HEK293 (cell line): Measurements from ENCODE around the gene GALNS.

ENCODE experiments used
- HOXD13 ChIP-seq: sonication (generic); formaldehyde crosslinking; IDR thresholded peaks from 2 replicates; pipeline ENCODE4 v1.8.0; 2022; ENCODE audit warnings: missing genetic modification reagents, borderline replicate concordance
- IKZF3 ChIP-seq: fragments of 450-650 bp; IDR thresholded peaks from 2 replicates; pipeline ENCODE4 v1.5.0; 2018; ENCODE audit warnings: missing biosample characterization, mild to moderate bottlenecking, missing genetic modification characterization, moderate library complexity
- SP2 ChIP-seq: fragments of 450-650 bp; formaldehyde crosslinking; IDR thresholded peaks from 2 replicates; pipeline ENCODE4 v1.5.1; 2016; ENCODE audit warnings: missing biosample characterization, missing genetic modification characterization
- SP7 ChIP-seq: fragments of 450-650 bp; formaldehyde crosslinking; IDR thresholded peaks from 2 replicates; pipeline ENCODE4 v1.5.1; 2016; ENCODE audit warnings: missing biosample characterization, missing genetic modification characterization
- TCF7L2 ChIP-seq: IDR thresholded peaks from 2 replicates; pipeline ENCODE4 v1.6.1; 2011; ENCODE audit warnings: low read depth, mild to moderate bottlenecking, inconsistent platforms, low read length, moderate library complexity, borderline replicate concordance
- TSHZ1 ChIP-seq: fragments of 450-650 bp; formaldehyde crosslinking; IDR thresholded peaks from 2 replicates; pipeline ENCODE4 v1.5.1; 2016; ENCODE audit warnings: missing biosample characterization, missing genetic modification characterization, borderline replicate concordance
- YY2 ChIP-seq: fragments of 450-650 bp; formaldehyde crosslinking; IDR thresholded peaks from 2 replicates; pipeline ENCODE4 v1.5.1; 2016; ENCODE audit warnings: missing biosample characterization, missing genetic modification characterization
- ZBTB10 ChIP-seq: fragments of 450-650 bp; formaldehyde crosslinking; IDR thresholded peaks from 2 replicates; pipeline ENCODE4 v1.5.1; 2016; ENCODE audit warnings: missing biosample characterization, missing genetic modification characterization
- ZBTB48 ChIP-seq: fragments of 450-650 bp; formaldehyde crosslinking; IDR thresholded peaks from 2 replicates; pipeline ENCODE4 v1.5.1; 2016; ENCODE audit warnings: missing biosample characterization, missing genetic modification characterization
- ZEB2 ChIP-seq: fragments of 450-650 bp; formaldehyde crosslinking; IDR thresholded peaks from 2 replicates; pipeline ENCODE4 v1.5.1; 2016; ENCODE audit warnings: missing biosample characterization, missing genetic modification characterization
- ZNF114 ChIP-seq: fragments of 450-650 bp; formaldehyde crosslinking; IDR thresholded peaks from 2 replicates; pipeline ENCODE4 v1.5.0; 2017; ENCODE audit warnings: missing biosample characterization, missing genetic modification characterization
- ZNF132 ChIP-seq: fragments of 450-650 bp; formaldehyde crosslinking; IDR thresholded peaks from 2 replicates; pipeline ENCODE4 v1.5.1; 2017; ENCODE audit warnings: missing biosample characterization, missing genetic modification characterization, borderline replicate concordance
- ZNF184 ChIP-seq: fragments of 450-650 bp; IDR thresholded peaks from 2 replicates; pipeline ENCODE4 v1.5.1; 2018; ENCODE audit warnings: missing biosample characterization, mild to moderate bottlenecking, missing genetic modification characterization
- ZNF211 ChIP-seq: fragments of 450-650 bp; formaldehyde crosslinking; IDR thresholded peaks from 2 replicates; pipeline ENCODE4 v1.5.1; 2016; ENCODE audit warnings: low read depth, missing biosample characterization, missing genetic modification characterization
- ZNF221 ChIP-seq: fragments of 450-650 bp; formaldehyde crosslinking; IDR thresholded peaks from 2 replicates; pipeline ENCODE4 v1.5.1; 2017; ENCODE audit warnings: missing biosample characterization, missing genetic modification characterization, borderline replicate concordance
- ZNF335 ChIP-seq: fragments of 450-650 bp; formaldehyde crosslinking; conservative IDR thresholded peaks from 2 replicates; pipeline ENCODE4 v1.5.1; 2016; ENCODE audit warnings: missing biosample characterization, missing genetic modification characterization
- ZNF521 ChIP-seq: fragments of 450-650 bp; formaldehyde crosslinking; IDR thresholded peaks from 2 replicates; pipeline ENCODE4 v1.5.1; 2017; ENCODE audit warnings: missing biosample characterization, mild to moderate bottlenecking, missing genetic modification characterization
- ZNF530 ChIP-seq: fragments of 450-650 bp; formaldehyde crosslinking; IDR thresholded peaks from 2 replicates; pipeline ENCODE4 v1.5.1; 2016; ENCODE audit warnings: low read depth, missing biosample characterization, missing genetic modification characterization
- ZNF664 ChIP-seq: fragments of 450-650 bp; formaldehyde crosslinking; IDR thresholded peaks from 2 replicates; pipeline ENCODE4 v1.5.1; 2016; ENCODE audit warnings: missing biosample characterization, missing genetic modification characterization
- ZNF692 ChIP-seq: fragments of 450-650 bp; formaldehyde crosslinking; IDR thresholded peaks from 2 replicates; pipeline ENCODE4 v1.5.1; 2016; ENCODE audit warnings: missing biosample characterization, missing genetic modification characterization
- ZNF843 ChIP-seq: fragments of 450-650 bp; formaldehyde crosslinking; IDR thresholded peaks from 2 replicates; pipeline ENCODE4 v1.5.1; 2016; ENCODE audit warnings: missing biosample characterization, missing genetic modification characterization
- ZSCAN23 ChIP-seq: fragments of 450-650 bp; formaldehyde crosslinking; IDR thresholded peaks from 2 replicates; pipeline ENCODE4 v1.5.1; 2016; ENCODE audit warnings: missing biosample characterization, missing genetic modification characterization
- TF ChIP-seq, protein P1 (sequence below): fragments of 450-650 bp; formaldehyde crosslinking; IDR thresholded peaks from 2 replicates; pipeline ENCODE4 v1.5.1; 2016; ENCODE audit warnings: missing biosample characterization, missing genetic modification characterization
- TF ChIP-seq, protein P2 (sequence below): fragments of 450-650 bp; formaldehyde crosslinking; IDR thresholded peaks from 2 replicates; pipeline ENCODE4 v1.5.1; 2017; ENCODE audit warnings: missing biosample characterization, missing genetic modification characterization
- TF ChIP-seq, protein P3 (sequence below): fragments of 450-650 bp; formaldehyde crosslinking; IDR thresholded peaks from 2 replicates; pipeline ENCODE4 v1.5.1; 2016; ENCODE audit warnings: missing biosample characterization, missing genetic modification characterization, low read depth
- TF ChIP-seq, protein P4 (sequence below): fragments of 450-650 bp; formaldehyde crosslinking; IDR thresholded peaks from 2 replicates; pipeline ENCODE4 v1.5.1; 2017; ENCODE audit warnings: missing biosample characterization, missing genetic modification characterization

Gene GALNS

GRCh38 chr16:88803264-88803987, 53.3 kb downstream of the GALNS start, which contains the start of gene CDT1 (continued):
- peak; percentile 88 for TF ChIP-seq IKZF3 (tag by site-specific recombination)
- TF ChIP-seq ZNF521 (tag by site-specific recombination): no peak
- TF ChIP-seq ZNF132 (tag by site-specific recombination): no peak
- TF ChIP-seq ZNF843 (tag by site-specific recombination): no peak
- TF ChIP-seq TCF7L2: no peak
- TF ChIP-seq HOXD13 (CRISPR knock-in tag): no peak
- TF ChIP-seq, protein P1, sequence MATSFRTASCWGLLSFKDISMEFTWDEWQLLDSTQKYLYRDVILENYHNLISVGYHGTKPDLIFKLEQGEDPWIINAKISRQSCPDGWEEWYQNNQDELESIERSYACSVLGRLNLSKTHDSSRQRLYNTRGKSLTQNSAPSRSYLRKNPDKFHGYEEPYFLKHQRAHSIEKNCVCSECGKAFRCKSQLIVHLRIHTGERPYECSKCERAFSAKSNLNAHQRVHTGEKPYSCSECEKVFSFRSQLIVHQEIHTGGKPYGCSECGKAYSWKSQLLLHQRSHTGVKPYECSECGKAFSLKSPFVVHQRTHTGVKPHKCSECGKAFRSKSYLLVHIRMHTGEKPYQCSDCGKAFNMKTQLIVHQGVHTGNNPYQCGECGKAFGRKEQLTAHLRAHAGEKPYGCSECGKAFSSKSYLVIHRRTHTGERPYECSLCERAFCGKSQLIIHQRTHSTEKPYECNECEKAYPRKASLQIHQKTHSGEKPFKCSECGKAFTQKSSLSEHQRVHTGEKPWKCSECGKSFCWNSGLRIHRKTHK: no peak
- no peak; the same call in 1 of the 2 replicates for TF ChIP-seq ZNF692
- TF ChIP-seq ZNF335 (tag by site-specific recombination): peak; percentile 91
- 0 out of 2 replicates have a peak, but pooled peaks have one; percentile 27 for TF ChIP-seq ZEB2 (tag by site-specific recombination)
- TF ChIP-seq TSHZ1 (tag by site-specific recombination): no peak
- no peak for TF ChIP-seq ZNF221
- no peak for TF ChIP-seq ZNF114
- no peak for TF ChIP-seq ZNF530
- TF ChIP-seq SP7 (tag by site-specific recombination): 0 out of 2 replicates have a peak, but pooled peaks have one; percentile 28
- TF ChIP-seq ZSCAN23 (tag by site-specific recombination): no peak
- TF ChIP-seq, protein P2, sequence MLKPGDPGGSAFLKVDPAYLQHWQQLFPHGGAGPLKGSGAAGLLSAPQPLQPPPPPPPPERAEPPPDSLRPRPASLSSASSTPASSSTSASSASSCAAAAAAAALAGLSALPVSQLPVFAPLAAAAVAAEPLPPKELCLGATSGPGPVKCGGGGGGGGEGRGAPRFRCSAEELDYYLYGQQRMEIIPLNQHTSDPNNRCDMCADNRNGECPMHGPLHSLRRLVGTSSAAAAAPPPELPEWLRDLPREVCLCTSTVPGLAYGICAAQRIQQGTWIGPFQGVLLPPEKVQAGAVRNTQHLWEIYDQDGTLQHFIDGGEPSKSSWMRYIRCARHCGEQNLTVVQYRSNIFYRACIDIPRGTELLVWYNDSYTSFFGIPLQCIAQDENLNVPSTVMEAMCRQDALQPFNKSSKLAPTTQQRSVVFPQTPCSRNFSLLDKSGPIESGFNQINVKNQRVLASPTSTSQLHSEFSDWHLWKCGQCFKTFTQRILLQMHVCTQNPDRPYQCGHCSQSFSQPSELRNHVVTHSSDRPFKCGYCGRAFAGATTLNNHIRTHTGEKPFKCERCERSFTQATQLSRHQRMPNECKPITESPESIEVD: no peak
- TF ChIP-seq, protein P3, sequence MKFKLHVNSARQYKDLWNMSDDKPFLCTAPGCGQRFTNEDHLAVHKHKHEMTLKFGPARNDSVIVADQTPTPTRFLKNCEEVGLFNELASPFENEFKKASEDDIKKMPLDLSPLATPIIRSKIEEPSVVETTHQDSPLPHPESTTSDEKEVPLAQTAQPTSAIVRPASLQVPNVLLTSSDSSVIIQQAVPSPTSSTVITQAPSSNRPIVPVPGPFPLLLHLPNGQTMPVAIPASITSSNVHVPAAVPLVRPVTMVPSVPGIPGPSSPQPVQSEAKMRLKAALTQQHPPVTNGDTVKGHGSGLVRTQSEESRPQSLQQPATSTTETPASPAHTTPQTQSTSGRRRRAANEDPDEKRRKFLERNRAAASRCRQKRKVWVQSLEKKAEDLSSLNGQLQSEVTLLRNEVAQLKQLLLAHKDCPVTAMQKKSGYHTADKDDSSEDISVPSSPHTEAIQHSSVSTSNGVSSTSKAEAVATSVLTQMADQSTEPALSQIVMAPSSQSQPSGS (tag by site-specific recombination): no peak
- no peak for TF ChIP-seq ZNF211 (tag by site-specific recombination)
- TF ChIP-seq, protein P4, sequence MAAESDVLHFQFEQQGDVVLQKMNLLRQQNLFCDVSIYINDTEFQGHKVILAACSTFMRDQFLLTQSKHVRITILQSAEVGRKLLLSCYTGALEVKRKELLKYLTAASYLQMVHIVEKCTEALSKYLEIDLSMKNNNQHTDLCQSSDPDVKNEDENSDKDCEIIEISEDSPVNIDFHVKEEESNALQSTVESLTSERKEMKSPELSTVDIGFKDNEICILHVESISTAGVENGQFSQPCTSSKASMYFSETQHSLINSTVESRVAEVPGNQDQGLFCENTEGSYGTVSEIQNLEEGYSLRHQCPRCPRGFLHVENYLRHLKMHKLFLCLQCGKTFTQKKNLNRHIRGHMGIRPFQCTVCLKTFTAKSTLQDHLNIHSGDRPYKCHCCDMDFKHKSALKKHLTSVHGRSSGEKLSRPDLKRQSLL (tag by site-specific recombination): no peak
- TF ChIP-seq ZBTB48 (tag by site-specific recombination): no peak
- no peak for TF ChIP-seq ZNF664 (tag by site-specific recombination)
- TF ChIP-seq ZNF184: no peak
- no peak for TF ChIP-seq ZBTB10 (tag by site-specific recombination)
- TF ChIP-seq SP2 (tag by site-specific recombination): peak; percentile 62
- no peak for TF ChIP-seq YY2 (tag by site-specific recombination)
